H1 (cell line): Measurements from ENCODE around the gene NRDE2. TPM values are rescaled to one million over a fixed set of nuclear protein-coding genes. Genes with fewer than 3 reads are reported as not detected.

Experiments
- ASH2L ChIP-seq: fragments of 200-600, 300-600 bp; sonication (generic); IDR thresholded peaks from one replicate; pipeline ENCODE4 v1.7.1; 2017; ENCODE audit warnings: low read length
- HDAC6 ChIP-seq: IDR thresholded peaks from one replicate; pipeline ENCODE4 v1.7.1; 2012; ENCODE audit warnings: low read depth, mild to moderate bottlenecking, inconsistent platforms, low read length, moderate library complexity
- POU5F1 ChIP-seq: IDR thresholded peaks from 2 replicates; pipeline ENCODE4 v1.6.1; 2011; ENCODE audit warnings: low read depth, mild to moderate bottlenecking, low read length, moderate library complexity
- SP2 ChIP-seq: IDR thresholded peaks from 2 replicates; pipeline ENCODE4 v1.6.1; 2012; ENCODE audit warnings: mild to moderate bottlenecking, low read length, inconsistent platforms
- polyA plus RNA-seq, 7 experiments: library from polyadenylated mRNA; depleted of rRNA in 3 of 7; stranded (reverse) in 5 of 7; unstranded in 2 of 7; fragments of >200 nt in 5 of 7; fragments of 200-250 nt in 2 of 7; gene quantifications; 1 replicate in 5 of 7; 2 replicates in 1 of 7; 4 replicates in 1 of 7; pipeline versions ENCODE4 v1.2.1 to v1.2.3, GENCODE V29; 2011 to 2013; ENCODE audit warnings: missing spikeins in 2 of 7, mixed read lengths in 2 of 7
- total RNA-seq: library from RNA; stranded (reverse); fragmentation: NEBNext Ultra II Directional; extraction: Animal tissue kit (Norgen Biotek cat#: 25700); gene quantifications from 2 replicates; pipeline ENCODE4 v1.2.1, GENCODE V29; 2021

Gene NRDE2
- total and polyA plus RNA-seq, 2 of the 8 experiments (the other 6 are each of a cell fraction or from before 2014, with no cell fraction given): 4.9 to 12.1 TPM

GRCh38 chr14:90296641-90297040 is 35.1 kb downstream of the NRDE2 start (continued):
- TF ChIP-seq HDAC6 (no peak), SP2 (no peak), POU5F1 (no peak), ASH2L (no peak)
